Tibial nerve (tissue), 4 donors: ENCODE data around the gene CLDN1.

ENCODE experiments used
- EP300 ChIP-seq, 2 donors: sonication (generic); formaldehyde crosslinking; IDR thresholded peaks; one replicate each; pipeline ENCODE4 v1.6.1; 2017; ENCODE audit warnings: antibody characterized with exemption in 2 of 2, mild to moderate bottlenecking in 1 of 2
- POLR2A ChIP-seq, 2 donors: fragments of 450-650 bp; IDR thresholded peaks; one replicate each; pipeline ENCODE4 v1.6.1; 2017; ENCODE audit warnings: antibody characterized with exemption in 2 of 2, mild to moderate bottlenecking in 2 of 2, moderate library complexity in 2 of 2
- TF ChIP-seq, protein P1 (sequence below), 5 experiments: fragments of 200-600 bp in 3 of 5; fragments of 450-650 bp in 2 of 5; sonication (generic) in 3 of 5; IDR thresholded peaks; one replicate each; pipeline ENCODE4 v1.5.1; 2016 to 2019; ENCODE audit warnings: antibody characterized with exemption in 5 of 5, mild to moderate bottlenecking in 3 of 5, moderate library complexity in 2 of 5

DNA sequence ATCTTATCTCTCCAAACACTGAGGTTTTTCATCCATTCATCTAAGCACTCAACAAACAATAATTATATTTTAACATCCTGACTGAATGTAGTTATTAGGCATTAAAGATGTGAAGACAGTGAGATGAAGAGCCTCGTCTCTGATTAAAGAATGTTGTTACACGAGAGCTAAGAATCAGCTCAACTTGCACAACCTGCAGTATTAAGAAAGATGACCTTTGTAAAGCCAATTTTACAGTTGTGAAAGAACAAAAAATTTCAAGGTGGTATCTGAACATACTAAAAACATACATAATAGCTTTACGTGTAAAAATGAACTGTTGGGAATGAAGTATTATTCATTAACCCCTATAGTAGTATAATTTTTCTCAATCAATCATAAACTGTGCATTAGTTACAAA, 12.8 kb downstream of the CLDN1 start:
- TF ChIP-seq, protein P1, sequence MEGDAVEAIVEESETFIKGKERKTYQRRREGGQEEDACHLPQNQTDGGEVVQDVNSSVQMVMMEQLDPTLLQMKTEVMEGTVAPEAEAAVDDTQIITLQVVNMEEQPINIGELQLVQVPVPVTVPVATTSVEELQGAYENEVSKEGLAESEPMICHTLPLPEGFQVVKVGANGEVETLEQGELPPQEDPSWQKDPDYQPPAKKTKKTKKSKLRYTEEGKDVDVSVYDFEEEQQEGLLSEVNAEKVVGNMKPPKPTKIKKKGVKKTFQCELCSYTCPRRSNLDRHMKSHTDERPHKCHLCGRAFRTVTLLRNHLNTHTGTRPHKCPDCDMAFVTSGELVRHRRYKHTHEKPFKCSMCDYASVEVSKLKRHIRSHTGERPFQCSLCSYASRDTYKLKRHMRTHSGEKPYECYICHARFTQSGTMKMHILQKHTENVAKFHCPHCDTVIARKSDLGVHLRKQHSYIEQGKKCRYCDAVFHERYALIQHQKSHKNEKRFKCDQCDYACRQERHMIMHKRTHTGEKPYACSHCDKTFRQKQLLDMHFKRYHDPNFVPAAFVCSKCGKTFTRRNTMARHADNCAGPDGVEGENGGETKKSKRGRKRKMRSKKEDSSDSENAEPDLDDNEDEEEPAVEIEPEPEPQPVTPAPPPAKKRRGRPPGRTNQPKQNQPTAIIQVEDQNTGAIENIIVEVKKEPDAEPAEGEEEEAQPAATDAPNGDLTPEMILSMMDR (IDR thresholded peaks at IDR 0.05), result no peak
- TF ChIP-seq EP300 (IDR thresholded peaks at IDR 0.05) (no peak), POLR2A (IDR thresholded peaks at IDR 0.05) (no peak)
